Endothelial cell of umbilical vein (primary cell): ENCODE results near the gene H3-3A.

Experiments used
- FOS ChIP-seq: IDR thresholded peaks from 2 replicates; pipeline ENCODE4 v1.6.1; 2011; ENCODE audit warnings: mild to moderate bottlenecking, low read length, moderate library complexity, borderline replicate concordance; ENCODE audit not compliant: insufficient read depth
- GATA2 ChIP-seq: IDR thresholded peaks from 2 replicates; pipeline ENCODE4 v1.7.0; 2011; ENCODE audit warnings: low read depth, mild to moderate bottlenecking, moderate library complexity, mixed read lengths, low read length; ENCODE audit not compliant: insufficient read length, insufficient read depth
- JUN ChIP-seq: IDR thresholded peaks from 2 replicates; pipeline ENCODE4 v1.6.1; 2011; ENCODE audit warnings: borderline replicate concordance, low read depth; ENCODE audit not compliant: insufficient read length, insufficient read depth
- POLR2A ChIP-seq: IDR thresholded peaks from 2 replicates; pipeline ENCODE4 v1.6.1; 2012; ENCODE audit warnings: low read depth, mild to moderate bottlenecking, control low read depth, low read length
- POLR2AphosphoS5 ChIP-seq: IDR thresholded peaks from 2 replicates; pipeline ENCODE4 v1.6.1; 2012; ENCODE audit warnings: low read depth, mild to moderate bottlenecking, control low read depth, low read length, moderate library complexity; ENCODE audit not compliant: insufficient read depth
- TF ChIP-seq, protein P1 (sequence below), 2 donors: IDR thresholded peaks; 1 replicate in 1 of 2; 2 replicates in 1 of 2; pipeline ENCODE4 v1.5.1; 2011; ENCODE audit warnings: low read length in 2 of 2, mild to moderate bottlenecking in 2 of 2, moderate library complexity in 2 of 2, control low read depth in 1 of 2, inconsistent platforms in 1 of 2, low read depth in 1 of 2; ENCODE audit not compliant: insufficient read depth in 1 of 2; ENCODE audit errors: extremely low read depth in 1 of 2
- TF ChIP-seq, protein P2 (sequence below): IDR thresholded peaks from 2 replicates; pipeline ENCODE4 v1.6.1; 2011; ENCODE audit not compliant: insufficient read depth, insufficient read length

DNA sequence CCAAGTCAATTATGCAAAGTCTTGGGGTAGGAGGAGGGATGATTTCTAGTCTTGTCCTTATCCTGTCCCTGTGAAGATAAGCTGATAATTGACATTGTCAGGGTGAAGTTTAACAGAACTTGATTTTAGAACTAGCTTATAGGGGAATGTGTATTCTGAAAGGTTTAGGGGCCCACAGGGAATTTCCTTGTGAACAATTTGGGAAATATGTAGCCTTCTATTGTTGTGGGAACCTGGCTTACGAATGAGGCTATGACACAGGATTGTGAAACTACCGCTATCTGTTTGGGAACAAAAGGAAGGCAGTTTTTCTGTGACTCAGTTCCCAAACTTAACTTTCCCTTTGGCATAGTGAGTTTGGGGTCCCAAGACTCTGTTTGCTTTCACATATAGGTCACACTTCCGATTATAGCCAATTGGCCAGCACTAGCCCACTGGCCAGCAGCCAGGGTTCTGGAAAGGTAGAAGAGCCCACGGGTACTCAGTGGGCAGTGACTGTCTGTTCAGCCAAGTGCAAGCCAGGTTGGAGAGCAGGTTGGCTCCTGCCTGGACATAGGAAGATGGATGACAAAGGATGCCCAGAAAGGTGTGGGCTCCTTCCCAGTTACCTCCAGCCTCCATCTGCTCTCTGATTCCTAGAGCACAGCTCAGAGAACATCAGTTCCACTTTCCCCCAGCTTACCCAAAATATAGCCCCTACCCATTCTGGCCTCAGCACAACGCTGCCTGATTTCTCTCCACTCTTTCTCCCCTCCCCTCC is 35.5 kb downstream of the H3-3A start:
- TF ChIP-seq, protein P1, sequence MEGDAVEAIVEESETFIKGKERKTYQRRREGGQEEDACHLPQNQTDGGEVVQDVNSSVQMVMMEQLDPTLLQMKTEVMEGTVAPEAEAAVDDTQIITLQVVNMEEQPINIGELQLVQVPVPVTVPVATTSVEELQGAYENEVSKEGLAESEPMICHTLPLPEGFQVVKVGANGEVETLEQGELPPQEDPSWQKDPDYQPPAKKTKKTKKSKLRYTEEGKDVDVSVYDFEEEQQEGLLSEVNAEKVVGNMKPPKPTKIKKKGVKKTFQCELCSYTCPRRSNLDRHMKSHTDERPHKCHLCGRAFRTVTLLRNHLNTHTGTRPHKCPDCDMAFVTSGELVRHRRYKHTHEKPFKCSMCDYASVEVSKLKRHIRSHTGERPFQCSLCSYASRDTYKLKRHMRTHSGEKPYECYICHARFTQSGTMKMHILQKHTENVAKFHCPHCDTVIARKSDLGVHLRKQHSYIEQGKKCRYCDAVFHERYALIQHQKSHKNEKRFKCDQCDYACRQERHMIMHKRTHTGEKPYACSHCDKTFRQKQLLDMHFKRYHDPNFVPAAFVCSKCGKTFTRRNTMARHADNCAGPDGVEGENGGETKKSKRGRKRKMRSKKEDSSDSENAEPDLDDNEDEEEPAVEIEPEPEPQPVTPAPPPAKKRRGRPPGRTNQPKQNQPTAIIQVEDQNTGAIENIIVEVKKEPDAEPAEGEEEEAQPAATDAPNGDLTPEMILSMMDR (IDR thresholded peaks at IDR 0.05; ENCODE audit: extremely low read depth in 1 of 2, insufficient read depth in 1 of 2, low read depth in 1 of 2, low read length in 2 of 2), result no peak
- TF ChIP-seq POLR2A, result no peak
- TF ChIP-seq POLR2AphosphoS5, result no peak
- no peak for TF ChIP-seq GATA2
- TF ChIP-seq FOS, result no peak
- no peak for TF ChIP-seq JUN
- TF ChIP-seq, protein P2, sequence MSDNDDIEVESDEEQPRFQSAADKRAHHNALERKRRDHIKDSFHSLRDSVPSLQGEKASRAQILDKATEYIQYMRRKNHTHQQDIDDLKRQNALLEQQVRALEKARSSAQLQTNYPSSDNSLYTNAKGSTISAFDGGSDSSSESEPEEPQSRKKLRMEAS, result no peak
